AG04450 (cell line): ENCODE data around the gene KIF17. TPM values are rescaled to one million over a fixed set of nuclear protein-coding genes. Genes with fewer than 3 reads are reported as not detected.

Experiments
- CTCF ChIA-PET: fragments of 300-600, 350-600 bp; formaldehyde crosslinking; extraction: SDS; loops from one replicate; lab custom pipeline; 2022; ENCODE audit warnings: antibody characterized with exemption, inconsistent platforms; lab: Charles Lee
- POLR2A ChIA-PET: fragments of 350-600 bp; formaldehyde crosslinking; extraction: SDS; loops from one replicate; lab custom pipeline; 2021; ENCODE audit warnings: antibody characterized with exemption, inconsistent platforms; lab: Yijun Ruan, JAX
- DNase-seq: peaks from one replicate; pipeline ENCODE4 v3.0.0-alpha.2; 2011; ENCODE audit warnings: low read depth, low spot score
- H3K27ac ChIP-seq: one replicate; pipeline ENCODE4 v1.5.1; 2012; ENCODE audit warnings: low read depth, low read length, control low read depth
- H3K27me3 ChIP-seq: one replicate; pipeline ENCODE4 v1.6.0; 2012; ENCODE audit warnings: low read length; ENCODE audit not compliant: control insufficient read depth, insufficient read depth
- H3K4me3 ChIP-seq: 2 replicates; pipeline ENCODE4 v1.5.1; 2011; ENCODE audit warnings: mild to moderate bottlenecking, low read depth, low read length, control low read depth
- H3K9me3 ChIP-seq: 2 replicates; pipeline ENCODE4 v1.5.1; 2012; ENCODE audit warnings: low read length; ENCODE audit not compliant: control insufficient read depth, insufficient read depth
- polyA plus RNA-seq: library from polyadenylated mRNA; depleted of rRNA; stranded (reverse); fragments of >200 nt; gene quantifications from 2 replicates; pipeline ENCODE4 v1.2.3, GENCODE V29; 2011
- TF ChIP-seq, protein P1 (sequence below): IDR thresholded peaks from 2 replicates; pipeline ENCODE4 v1.5.1; 2011; ENCODE audit warnings: low read depth, low read length, control low read depth, inconsistent platforms

The KIF17 gene
- polyA plus RNA-seq, 1 experiment: 2.8 TPM

DNA sequence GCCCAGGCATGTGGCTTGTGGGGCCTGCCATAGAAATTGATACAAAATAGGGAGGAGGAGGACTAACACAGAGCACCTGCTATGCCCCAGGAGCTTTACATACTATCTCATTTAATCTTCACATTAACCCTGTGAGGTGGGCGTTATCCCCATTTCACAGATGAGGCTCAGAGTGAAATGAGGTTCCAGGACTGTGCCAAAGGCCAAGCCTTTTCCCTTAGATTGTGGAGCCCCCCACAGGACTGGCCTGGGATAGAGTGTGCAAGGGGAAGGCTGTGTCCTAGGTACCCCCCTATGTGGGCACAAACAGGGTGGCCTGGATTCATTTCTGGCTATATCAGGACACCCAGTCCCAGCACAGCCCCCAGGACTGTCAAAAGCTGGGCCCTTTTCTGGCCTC is 54.4 kb downstream of the KIF17 start:
- DNase-seq: no peak
- POLR2A ChIA-PET: no interaction called here
- Histone ChIP-seq H3K9me3 (no peaks in the 10 kb centered on the region; the same call in 1 of the 2 replicates), H3K27me3 (no peaks in the 10 kb centered on the region), H3K4me3 (no peak overlapping the region), H3K27ac (no peak overlapping the region)
- TF ChIP-seq, protein P1, sequence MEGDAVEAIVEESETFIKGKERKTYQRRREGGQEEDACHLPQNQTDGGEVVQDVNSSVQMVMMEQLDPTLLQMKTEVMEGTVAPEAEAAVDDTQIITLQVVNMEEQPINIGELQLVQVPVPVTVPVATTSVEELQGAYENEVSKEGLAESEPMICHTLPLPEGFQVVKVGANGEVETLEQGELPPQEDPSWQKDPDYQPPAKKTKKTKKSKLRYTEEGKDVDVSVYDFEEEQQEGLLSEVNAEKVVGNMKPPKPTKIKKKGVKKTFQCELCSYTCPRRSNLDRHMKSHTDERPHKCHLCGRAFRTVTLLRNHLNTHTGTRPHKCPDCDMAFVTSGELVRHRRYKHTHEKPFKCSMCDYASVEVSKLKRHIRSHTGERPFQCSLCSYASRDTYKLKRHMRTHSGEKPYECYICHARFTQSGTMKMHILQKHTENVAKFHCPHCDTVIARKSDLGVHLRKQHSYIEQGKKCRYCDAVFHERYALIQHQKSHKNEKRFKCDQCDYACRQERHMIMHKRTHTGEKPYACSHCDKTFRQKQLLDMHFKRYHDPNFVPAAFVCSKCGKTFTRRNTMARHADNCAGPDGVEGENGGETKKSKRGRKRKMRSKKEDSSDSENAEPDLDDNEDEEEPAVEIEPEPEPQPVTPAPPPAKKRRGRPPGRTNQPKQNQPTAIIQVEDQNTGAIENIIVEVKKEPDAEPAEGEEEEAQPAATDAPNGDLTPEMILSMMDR: no peak
- CTCF ChIA-PET: no interaction called here

DNA sequence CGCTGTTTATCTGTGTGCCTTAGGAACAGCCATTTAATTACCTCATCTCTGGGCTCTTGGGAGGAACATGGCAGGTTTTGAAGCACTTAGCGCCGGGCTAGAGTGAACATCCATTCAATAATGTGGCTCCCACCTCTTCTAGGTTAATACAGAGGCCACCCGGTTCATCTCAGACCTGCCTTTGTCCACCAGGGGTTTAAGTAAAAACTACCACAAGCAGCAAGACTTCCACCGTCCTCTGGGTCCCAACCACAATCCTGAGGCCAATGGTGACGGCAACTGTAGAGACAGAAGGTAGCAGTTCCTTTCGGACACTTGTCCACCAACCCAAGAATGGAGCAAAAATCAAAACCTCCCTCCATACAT is 55.7 kb downstream of the KIF17 start:
- no peak for DNase-seq
- H3K4me3 ChIP-seq: peak overlapping the region; percentile 92
- CTCF ChIA-PET: interaction anchor here (0.5 to 1.1 kb wide), 4 partner anchors 12 to 87 kb away, joined by 3 to 4 read pairs (median 3); no protein-coding TSS in a partner anchor
- peak overlapping the region; percentile 57 for H3K27ac ChIP-seq
- POLR2A ChIA-PET: interaction anchor here (1.1 kb wide), 2 partner anchors 11 to 14 kb away, joined by 3 to 5 read pairs; no protein-coding TSS in a partner anchor
- TF ChIP-seq, protein P1: no peak
- no peaks in the 10 kb centered on the region; the same call in 1 of the 2 replicates for H3K9me3 ChIP-seq
- H3K27me3 ChIP-seq: no peaks in the 10 kb centered on the region

DNA sequence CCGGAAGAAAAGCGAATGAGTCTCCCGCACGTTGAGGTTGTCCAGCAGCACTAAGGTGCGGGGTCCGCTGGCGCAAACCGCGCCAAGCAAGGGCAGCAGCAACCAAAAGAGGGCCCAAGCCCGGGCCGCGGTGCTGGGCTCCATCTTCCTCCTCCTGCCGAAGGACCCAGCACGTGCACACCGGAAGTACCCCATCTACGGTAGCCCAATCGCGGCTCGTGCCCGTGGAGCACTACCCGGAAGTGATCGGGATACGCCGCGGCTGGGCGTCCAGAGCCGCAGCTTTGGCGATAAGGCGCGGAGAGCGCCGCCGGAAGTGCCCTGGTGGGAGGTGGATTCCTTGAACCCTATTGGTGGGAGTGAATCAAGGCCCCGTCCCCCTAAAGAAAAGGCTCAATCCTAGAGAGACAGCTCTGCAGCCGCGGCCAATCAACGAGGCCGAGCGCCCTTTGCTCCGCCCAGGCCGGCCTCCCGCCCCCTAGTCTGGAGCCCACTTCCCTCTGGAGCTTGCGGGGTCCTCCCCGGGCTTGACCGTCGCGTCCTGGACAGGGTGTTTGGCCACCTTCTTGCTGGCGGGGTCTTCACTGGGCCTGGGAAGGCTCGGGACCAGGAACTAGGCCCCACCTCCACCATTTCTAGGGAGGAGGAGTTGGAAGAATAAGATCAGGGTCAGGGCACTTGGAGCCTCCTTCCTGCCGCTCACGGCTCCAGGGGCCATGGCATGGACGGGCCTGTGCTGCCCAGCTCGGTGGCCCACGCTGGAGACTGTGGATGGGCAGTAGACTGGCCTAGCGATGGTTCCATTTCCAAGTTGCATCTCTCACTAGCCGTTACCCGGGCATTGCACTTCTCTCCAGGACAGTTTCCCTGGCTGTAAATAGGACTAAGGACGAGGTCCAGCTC is 56.3 kb downstream of the KIF17 start, which contains the start of gene DDOST:
TSS of gene DDOST (minus strand) at position 163 of the 903 bp plus-strand sequence. CDS start at position 144, 19 bp downstream.
- CTCF ChIA-PET: interaction anchor here (0.5 to 1.7 kb wide), 5 partner anchors 12 to 86 kb away, joined by 3 to 7 read pairs (median 3); no protein-coding TSS in a partner anchor
- Histone ChIP-seq H3K27ac (peak within 1 kb of the TSS; percentile 57), H3K4me3 (peak within 1 kb of the TSS; percentile 96), H3K27me3 (no peaks in the 10 kb centered on the region), H3K9me3 (no peaks in the 10 kb centered on the region; the same call in 1 of the 2 replicates)
- POLR2A ChIA-PET: interaction anchor here (0.7 to 1.1 kb wide), 5 partner anchors 11 to 36 kb away, joined by 3 to 5 read pairs (median 4); no protein-coding TSS in a partner anchor
- DNase-seq: peak; percentile 94
- TF ChIP-seq, protein P1: peak; percentile 58

DNA sequence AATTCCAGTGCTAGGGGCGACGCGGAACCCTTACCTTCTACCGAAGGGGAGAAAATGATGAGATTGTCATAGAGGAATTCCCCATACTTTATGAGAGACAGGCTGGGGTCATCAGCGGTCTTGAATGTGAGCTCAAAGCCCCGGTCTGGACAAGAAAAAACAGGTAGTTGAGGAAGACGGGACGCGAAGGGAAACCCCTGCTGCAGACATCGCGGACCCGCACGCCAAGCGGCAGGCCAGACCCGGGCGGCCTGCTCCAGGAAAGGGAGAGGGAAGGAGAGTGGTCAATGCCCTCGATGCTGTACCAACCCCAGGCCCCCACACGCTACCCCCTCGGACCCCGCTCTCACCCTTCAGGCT is 57.0 kb downstream of the KIF17 start:
- no peak for DNase-seq
- ChIA-PET CTCF (interaction anchor here (1.0 to 1.7 kb wide), 4 partner anchors 11 to 86 kb away, joined by 3 to 7 read pairs (median 4); no protein-coding TSS in a partner anchor), POLR2A (interaction anchor here (0.7 to 1.1 kb wide), 5 partner anchors 10 to 36 kb away, joined by 3 to 5 read pairs (median 4); no protein-coding TSS in a partner anchor)
- TF ChIP-seq, protein P1: no peak
- H3K27me3 ChIP-seq: no peaks in the 10 kb centered on the region
- no peak overlapping the region for H3K27ac ChIP-seq
- no peaks in the 10 kb centered on the region; the same call in 1 of the 2 replicates for H3K9me3 ChIP-seq
- peak overlapping the region; percentile 96 for H3K4me3 ChIP-seq
